ENCODE data around the gene ADAM15.
A peak's percentile ranks its signal among the peaks of the same experiment; 100 is the strongest.

ADAM15 gene

DNA sequence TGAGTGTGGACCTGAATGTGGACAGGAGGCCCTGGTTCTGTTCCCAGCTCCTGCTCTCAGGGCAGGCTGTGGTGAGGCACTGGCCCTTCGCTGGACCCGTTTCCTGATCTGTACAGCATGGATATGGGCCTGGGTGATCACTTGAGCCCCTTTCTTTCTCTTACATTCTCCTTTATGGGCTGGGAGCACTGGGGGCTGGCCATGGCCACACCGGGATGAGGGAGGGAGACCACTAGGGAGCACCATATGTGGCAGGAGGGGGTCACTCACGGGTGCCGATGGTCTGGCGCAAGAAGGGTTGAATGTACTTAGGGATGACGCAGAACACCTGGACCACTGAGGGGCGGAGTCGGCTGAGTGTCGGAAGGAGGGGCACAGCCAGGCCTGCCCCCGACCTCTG lies 20.2 kb upstream of the ADAM15 start:
- no peak for DNase-seq

DNA sequence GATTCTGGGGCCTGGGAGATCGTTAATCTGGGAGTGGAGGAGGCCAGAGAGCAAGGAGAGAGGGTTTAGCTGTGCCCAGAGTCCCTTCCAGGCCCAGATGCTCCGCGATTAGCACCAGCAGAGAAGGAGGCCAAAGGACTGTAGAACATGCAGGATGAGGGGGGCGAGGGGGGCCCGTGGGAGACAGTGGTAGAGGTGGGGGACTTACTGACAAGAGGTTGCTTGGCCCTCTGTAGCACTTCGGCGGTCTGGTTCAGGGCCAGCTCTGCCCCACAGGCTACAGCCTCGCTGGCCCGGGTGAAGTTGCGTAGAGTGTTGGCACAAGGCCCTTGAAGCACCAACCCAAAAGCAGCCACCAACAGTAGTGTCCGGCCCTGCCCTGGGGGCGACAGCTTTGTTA lies 18.2 kb upstream of the ADAM15 start:
- DNase-seq = no peak

DNA sequence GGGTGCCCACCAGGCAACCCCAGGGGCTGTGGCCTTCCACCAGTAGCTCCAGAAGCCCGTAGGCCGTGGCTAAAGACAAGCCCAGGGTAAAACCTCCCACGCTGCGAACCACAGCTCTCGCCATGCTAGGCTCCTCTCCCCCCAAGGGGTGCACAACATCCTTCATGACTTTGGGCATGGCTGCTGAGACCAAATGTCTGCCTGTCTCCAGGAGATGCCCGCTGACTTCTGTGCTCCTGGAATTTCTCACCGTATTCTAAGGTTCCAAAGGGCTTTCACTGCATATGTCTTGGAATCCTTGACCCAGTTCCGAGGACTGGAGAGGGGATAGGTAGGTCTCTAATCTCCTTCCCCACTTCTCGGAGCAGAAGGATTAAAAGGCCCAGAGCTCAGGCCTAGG lies 17.6 kb upstream of the ADAM15 start, which contains the start of the genes DCST1 and DCST2:
Gene DCST1, plus strand, starts transcription at position 301 of the 400 bp plus-strand sequence. CDS start 213 bp downstream, outside the sequence.
Gene DCST2, minus strand, starts transcription at position 258 of the 400 bp plus-strand sequence. Its CDS starts 80 bp downstream, at position 178.
- no peak for DNase-seq

DNA sequence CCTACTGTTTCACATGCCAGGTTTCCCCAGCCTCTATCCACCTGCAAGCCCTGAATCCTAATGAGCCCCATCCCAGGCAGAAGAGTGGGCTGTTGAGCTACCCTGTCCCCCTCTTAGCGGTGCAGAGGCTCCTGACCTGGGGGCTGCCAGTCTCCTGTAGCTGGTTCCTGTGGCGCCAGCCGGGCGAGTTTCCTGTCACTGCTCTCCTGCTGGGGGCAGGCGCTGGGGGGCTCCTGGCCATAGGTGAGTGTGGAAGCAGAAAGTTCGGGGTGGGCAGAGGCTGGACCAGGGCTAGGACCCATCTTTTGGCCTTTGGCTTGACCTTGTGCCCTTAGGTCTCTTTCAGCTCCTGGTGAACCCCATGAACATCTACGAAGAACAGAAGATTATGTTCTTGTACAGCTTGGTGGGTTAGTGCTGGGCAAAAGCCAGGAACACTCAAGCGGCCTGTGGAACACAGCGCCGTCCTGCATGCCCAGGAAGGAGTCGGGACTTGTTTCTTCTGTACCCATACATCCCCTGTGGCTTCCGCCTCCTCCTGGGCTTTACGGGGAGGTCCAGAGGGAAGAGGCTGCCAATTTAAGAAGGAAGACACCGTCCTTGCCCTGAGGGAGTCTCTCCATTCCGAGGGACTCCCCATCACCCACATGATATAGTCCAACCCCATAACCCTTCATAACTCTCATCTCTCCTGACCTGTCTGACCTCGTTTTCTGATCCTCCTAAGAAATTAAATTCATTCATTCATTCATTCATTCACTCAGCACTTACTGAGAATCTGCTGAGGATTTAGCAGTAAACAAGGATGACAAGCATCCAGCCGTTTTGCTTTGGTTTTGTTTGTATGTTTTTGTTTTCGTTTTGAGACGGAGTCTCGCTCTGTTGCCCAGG lies 16.6 kb upstream of the ADAM15 start:
- no peak for DNase-seq

DNA sequence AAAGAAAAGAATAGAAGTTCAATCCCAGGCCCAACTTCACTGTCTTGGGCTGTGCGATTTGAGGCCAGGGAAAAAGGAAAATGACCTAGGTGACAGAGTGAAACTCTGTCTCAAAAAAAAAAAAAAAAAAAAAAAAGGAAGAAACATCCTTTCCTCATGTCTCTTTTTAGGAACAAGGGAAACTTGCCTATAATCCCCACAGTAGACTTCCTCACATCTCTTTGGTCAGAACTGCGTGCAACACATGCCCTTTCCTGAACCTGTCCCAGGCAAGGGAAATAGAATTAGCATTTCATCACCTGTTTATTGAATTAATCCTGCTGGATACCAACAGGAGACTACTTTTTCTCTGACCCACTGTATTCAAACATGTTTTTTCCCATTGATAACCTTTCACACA lies 15.2 kb upstream of the ADAM15 start:
- no peak for DNase-seq

DNA sequence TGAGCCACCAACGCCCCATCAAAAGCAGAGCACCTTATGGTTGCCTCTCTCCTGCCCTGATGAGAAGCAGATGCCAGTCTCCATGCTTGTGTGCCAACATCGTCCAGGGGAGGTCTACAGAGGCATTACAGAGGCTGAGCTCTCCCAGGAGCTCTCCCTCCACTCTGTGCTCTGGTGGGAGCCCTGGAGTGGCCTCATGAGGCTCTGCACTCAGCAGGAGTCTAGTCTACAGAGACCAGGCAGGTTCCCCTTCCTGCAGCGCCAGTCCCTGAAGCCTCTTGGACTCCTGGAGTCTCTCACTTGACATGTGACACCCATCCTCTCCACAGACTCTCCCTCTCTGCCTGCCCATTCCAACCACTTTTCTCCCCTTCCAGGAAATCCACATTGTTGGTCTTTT lies 14.1 kb upstream of the ADAM15 start:
- no peak for DNase-seq

DNA sequence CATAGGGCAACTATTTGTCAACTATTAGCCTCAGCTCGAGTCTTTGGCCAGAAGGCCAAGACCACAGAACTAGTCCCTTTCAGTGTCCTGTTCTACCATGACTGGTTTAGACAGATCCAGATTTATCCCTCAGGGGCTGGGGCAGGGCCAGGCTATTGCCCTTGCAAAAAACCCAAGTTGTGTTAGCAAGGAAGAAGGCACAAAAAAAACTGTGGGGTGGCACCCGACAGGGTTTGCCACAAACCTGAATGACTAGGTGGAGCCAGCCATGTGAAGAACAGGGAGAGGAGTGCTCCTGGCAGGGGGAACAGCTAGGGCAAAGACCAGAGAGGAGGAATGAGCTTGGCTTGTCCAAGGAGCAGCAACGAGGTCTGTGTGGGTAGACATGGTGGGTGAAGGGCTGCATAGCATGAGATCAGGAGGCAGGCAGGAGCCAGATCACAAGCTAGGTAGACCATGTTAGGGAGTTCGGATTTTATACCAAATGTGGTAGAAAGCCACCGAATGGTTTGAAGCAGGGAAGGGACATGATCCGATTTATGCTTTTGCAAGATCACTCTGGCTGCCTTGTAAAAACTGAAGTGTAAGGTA lies 13.2 kb upstream of the ADAM15 start:
- no peak for DNase-seq

DNA sequence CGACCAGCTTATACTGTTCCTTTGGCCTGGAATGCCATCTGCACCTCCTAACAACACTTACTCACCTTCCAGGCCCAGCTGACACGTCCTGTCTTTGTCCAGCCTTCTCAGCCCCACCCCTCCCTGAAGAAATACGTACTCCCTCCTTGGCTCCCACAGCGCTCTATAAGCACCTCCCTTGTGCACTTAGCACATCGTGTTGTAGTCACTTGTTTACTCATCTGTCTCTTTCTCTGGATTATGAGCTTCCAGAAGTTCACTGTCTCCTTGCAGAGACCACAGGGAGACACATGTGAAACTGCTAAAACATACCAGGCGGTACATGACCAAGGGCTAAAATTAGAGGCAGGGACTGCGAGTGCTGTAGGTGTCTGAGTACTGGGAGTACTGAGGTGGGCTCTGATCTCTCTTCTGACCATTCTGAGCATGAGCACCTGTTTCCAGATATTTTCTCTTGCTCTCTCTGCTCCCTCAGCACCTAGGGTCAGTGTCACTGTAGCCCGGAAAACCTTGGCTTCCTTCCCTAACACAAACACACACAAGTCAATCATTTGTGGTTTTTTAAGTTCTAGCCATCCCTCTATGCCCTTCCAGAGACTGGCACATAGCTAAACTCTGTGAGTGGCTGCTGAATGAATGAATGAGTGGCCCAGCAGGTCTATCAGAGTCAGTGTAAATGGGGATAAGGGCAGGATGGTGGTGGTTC lies 12.4 kb upstream of the ADAM15 start:
- DNase-seq = no peak

DNA sequence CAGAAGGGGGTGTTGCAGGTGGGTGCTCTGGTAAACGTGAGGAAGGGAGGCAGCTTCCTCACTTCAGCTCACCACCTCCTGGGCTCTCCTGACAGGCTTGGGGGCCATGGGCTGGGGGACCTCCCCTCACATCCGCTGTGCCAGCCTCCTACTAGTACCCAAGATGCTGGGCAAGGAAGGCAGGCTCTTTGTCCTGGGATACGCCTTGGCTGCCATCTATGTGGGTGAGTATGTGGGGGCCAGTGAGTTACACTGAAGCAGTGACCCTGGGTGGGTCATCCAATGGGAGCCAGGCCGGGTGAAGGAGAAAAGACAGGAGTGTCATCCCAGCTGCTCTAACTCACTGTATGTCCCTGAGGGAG lies 11.8 kb upstream of the ADAM15 start:
- DNase-seq = no peak

DNA sequence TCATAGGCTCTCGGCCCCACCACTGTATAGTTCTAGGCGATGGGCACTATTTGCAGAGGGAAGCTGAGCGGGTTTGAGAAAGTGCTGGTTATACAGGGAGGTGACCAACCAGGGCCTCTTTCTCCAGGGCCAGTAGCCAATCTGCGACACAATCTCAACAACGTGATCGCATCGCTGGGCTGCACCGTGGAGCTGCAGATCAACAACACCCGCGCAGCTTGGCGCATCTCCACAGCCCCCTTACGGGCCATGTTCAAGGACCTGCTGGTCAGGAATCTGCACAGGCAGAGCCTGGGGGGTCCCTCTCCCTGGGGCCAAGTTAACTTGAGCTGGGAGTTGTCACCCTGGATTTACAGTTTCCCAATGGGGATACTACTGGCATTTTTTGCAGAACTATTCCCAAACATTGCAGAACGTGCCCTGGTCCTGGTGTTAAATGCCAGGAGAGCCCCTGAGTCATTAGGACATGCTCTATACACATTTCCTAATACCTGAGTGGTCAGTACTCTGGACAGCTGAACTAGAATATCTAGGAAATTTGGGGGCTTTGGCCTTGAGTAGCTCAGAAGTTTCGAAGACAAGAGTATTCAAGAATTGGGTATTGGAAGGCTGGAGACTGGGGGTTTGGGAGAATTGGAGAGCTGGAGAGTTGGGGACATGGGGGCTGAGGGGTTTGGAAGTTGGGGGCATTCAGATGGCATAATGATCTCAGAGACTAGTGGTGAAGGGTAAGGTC lies 10.6 kb upstream of the ADAM15 start:
- no peak for DNase-seq

DNA sequence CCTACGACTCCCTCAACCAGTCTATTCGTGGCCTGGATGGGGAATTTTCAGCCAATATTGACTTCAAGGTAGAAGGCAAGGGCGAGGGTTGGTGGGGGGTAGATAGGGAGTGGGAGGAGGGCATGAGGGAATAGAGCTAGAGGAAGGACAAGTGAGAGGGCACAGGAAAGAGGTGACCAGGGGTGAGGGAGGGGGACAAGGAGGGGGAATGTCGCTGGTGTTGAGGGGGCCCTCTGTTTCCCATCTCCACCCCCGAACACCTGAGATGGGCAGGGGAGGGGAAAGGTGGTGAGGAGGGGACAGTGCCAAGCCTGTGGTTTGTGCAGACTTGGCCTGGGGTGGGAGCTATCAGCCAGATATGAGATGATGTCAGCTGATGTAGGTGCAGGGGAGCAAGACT lies 8.3 kb upstream of the ADAM15 start:
- DNase-seq = no peak

DNA sequence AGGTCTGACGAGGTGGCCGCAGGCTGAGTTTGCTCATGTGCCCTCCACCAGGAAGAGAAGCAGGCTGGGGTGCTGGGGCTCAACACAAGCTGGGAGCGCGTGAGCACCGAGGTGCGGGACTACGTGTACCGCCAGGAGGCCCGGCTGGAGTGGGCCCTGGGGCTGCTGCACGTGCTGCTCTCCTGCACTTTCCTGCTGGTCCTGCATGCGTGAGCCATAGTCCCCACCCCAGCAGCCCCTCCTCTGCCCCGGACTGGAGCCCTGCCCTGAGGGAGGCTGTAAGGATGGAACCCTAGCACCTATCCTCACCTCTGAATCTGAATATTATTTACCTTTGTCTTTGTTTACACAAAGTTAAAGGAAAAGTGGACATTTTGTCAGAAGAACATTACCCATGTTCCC lies 7.8 kb upstream of the ADAM15 start:
- no peak for DNase-seq

DNA sequence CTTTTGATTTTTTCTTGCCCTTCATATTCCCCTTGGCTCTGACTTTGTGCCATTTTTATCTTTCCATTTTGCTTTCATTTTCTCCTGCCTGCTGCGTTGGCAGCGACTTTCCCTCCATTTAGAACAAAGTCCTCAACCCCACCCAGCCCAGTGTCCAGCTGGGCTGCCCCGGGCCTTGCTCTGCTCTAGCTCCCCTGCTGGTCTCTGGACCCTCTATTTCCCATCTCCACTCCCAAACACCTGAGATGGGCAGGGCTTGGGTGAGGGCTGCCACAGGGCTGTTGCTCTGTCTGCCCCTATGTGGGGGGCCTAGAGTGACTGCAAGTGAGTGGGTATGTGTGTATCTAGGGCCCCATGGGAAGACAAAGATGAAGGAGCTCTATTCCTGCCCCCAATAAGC lies 7.3 kb upstream of the ADAM15 start:
- no peak for DNase-seq

DNA sequence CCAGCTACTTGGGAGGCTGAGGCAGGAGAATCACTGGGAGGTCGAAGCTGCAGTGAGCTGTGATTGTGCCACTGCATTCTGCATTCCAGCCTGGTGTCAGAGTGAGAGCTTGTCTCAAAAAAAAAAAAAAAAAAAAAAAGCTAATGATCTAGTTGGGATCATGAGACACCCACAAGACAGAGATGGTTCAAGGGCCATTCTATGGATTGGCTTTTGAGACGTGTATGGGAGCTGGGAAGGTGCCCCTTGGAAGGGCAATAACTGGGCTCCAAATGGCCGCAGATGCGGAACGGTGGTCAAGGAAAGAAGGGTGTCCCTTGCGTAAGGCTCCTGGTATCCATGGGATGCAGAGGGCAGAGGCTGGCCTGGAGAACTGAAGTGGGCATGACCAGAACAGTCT lies 6.8 kb upstream of the ADAM15 start:
- DNase-seq = no peak

DNA sequence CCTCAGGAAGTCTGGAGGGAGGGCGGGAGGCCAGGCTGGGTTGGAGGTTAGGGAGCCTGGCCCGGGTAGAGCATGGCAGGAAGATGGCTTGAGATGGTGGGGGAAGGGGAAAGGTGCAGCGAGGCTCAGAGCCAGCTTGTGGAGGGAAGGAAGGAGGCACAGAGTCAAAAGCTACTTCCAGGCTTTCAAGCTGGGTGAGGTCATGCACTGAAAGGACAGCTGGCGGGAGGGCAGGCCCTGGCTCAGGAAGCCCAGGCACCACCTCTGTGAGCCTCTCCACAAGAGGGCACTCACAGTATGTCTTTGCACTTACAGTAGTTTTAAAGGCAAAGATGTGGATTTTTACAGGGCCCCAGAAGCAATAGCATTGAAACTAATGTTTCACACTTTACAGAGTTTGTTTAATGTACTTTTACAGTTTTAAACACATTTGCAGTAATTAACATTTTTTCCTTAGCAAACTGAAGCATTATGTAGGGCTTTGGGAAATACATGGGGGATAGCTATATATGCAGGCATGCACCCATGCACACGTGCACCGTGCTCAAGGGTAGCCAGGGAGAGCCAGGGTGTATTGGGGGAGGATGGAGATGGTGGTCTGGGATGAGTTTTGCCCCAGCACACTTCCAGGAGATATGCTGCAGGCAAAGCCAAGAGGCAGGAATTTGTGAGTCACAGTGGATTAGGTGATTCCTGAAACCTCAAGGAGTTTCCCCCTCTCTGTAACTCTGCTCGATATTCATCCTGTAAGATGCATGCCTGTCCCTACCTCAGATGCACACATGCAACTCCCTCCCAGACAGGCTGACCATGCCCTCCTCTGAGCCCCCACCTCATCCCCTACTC lies 6.1 kb upstream of the ADAM15 start:
- DNase-seq = peak; percentile 54

DNA sequence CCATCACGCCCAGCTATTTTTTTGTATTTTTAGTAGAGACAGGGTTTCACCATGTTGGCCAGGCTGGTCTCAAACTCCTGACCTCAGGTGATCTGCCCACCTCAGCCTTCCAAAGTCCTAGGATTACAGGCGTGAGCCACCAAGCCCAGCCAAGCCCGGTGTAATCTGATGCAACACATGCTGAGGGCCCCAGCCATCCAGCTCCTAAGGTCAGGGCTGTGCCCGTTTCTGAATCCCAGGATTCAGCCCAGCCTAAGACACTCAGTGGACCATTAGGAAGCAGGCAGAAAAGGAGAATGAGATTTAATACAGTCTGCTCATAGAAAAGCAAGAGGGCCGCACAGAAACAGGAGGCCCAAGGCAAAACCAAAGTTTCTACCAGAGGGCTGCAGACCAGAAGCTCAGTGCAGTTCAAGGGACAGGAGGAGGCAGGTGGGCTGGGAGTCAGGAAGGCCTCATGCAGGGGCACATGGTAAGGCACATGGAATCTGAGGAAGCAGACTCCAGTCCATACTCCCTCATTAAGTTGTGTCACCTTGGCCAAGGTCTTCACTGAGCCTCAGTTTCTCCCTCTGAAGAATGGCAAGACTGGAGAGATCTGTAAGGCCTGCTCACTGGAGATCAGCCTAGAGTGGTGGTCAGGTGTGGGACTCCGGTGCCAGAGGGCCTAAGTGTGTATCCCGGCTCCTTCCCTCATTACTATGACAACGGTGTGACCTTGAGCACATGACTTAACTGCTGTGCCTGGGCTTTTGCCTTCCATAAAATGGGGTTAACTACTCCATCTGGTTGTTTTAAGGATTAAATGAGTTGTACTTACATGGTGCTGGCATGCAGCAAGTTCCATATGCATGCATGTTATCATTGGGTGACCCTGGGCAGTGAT lies 2.4 kb upstream of the ADAM15 start:
- no peak for DNase-seq

DNA sequence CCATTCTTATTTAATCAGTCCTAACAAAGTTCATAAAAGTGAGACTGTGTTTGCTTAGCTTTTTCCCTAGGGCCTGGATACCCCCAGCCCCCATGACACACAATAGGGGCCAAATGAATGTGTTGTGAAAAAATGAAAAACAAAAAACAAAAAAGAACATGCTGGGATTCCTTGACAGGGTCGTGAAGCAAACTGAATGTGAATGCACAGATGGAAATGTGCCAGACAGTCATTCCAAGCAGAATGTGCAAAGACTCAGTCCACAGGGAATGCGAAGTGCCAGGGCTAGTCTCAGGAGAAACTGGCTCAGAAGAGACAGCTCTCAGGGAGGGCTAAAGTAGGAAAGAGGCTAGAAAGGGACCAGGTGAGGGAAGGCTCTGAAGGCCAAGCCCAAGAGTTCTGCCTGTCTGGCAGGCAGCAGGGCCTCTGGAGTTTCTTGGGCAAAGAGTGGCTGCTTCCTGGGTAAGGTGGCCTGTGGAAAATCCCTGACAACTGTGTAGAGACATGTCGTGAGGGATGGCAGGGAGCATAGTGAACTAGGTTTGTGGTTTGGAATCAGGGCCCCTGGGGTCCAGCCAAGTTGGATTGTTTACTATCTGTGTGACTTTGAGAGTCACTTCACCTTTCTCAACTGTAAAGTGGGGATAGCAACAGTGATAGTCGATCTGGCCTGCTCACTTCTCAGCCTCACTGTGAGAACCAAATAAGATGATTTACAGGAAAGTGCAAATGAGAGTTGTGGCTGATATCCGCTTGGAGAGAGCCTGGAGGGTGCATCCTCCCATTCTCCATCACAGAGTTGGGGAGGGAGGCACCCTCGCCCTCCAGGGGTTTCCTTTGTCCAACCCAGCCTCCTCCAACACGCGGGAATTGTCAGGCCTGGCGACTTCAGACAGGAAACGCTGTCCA lies 1.2 kb upstream of the ADAM15 start:
- no peak for DNase-seq

DNA sequence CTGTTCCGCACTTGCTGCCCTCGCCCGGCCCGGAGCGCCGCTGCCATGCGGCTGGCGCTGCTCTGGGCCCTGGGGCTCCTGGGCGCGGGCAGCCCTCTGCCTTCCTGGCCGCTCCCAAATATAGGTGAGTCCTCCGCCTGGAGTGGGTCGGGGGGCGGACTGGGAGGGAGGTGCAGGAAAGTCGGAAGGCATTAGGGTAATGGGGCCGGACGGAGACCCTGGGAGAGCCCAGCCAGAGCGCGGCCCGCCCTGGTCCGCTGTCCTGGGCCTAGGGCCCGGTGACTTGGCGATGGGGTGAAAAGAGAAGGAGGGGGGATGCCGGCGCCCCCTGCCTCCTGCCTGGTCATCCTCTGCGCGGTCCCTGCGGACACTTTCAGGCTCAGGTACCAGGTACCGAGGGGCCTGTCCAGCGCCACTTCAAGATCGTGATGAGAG lies 243 bp downstream of the ADAM15 start:
- DNase-seq = no peak

DNA sequence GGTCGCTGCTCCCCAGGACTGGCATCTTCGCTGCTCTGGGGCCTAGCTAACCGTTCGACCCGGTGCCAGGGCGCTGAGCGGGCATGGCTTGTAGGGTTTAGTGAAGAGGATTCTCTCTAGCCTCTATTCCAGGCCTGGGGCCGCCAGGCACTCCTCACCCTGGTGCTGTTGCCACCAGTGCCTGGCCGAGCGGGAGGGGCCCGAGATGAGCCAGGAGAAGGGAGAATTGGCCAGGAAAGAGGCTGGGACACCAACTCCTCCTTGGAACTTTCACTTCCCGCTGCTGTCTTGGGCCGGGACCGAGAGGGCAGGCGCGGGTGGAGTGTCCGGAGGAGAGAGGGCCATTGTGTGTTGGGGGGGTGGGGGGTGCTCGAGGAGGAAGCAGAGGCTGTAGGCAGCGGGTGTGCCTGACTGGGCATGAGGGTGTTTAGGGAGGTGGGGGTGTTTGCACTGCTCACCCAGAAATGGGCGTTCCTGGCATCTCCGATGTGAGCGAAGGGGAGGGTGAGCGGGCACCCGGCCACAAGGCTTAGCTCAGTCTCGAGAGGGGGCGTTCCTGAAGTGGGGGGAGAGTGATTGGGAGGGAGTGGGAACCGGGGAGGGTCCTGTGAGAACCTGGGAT lies 772 bp downstream of the ADAM15 start:
- peak; percentile 25 for DNase-seq
